Keratinocyte (primary cell): ENCODE results near the gene TMC8.

Experiments used
- CTCF ChIP-seq, 3 experiments: IDR thresholded peaks in 1 of 3; conservative IDR thresholded peaks in 1 of 3; optimal IDR thresholded peaks in 1 of 3; 2 replicates in 2 of 3; 3 replicates in 1 of 3; pipeline versions ENCODE3 to v1.5.1; 2011; ENCODE audit warnings: low read length in 3 of 3, mild to moderate bottlenecking in 3 of 3, moderate library complexity in 2 of 3, control low read depth in 1 of 3, inconsistent platforms in 1 of 3; ENCODE audit not compliant: insufficient read depth in 2 of 3; ENCODE audit errors: extremely low read depth in 1 of 3
- EZH2 ChIP-seq: IDR thresholded peaks from one replicate; pipeline ENCODE4 v1.6.1; 2012; ENCODE audit warnings: inconsistent platforms, mild to moderate bottlenecking, low read length, moderate library complexity

GRCh38 chr17:78113804-78114785 lies 16.5 kb upstream of the TMC8 start:
- TF ChIP-seq EZH2 = no peak
- no peak for TF ChIP-seq CTCF (optimal IDR thresholded peaks at IDR 0.05 in 1 of 3, IDR thresholded peaks at IDR 0.05 in 1 of 3, conservative IDR thresholded peaks at IDR 0.05 in 1 of 3; ENCODE audit: extremely low read depth in 1 of 3, insufficient read depth in 2 of 3, low read length in 3 of 3)
